Urinary bladder (tissue), 4 donors: ENCODE measurements around the gene HDAC8. TPM values are rescaled to one million over a fixed set of nuclear protein-coding genes. Genes with fewer than 3 reads are reported as not detected.

Source experiments
- DNase-seq: peaks from one replicate; pipeline ENCODE4 v3.0.0-alpha.2; 2015; ENCODE audit errors: extremely low spot score
- H3K27ac ChIP-seq: one replicate; pipeline ENCODE4 v1.5.1; 2013; ENCODE audit warnings: low read depth, mild to moderate bottlenecking, moderate library complexity
- H3K36me3 ChIP-seq: one replicate; pipeline ENCODE4 v1.6.1; 2013; ENCODE audit warnings: mild to moderate bottlenecking, moderate library complexity; ENCODE audit not compliant: insufficient read depth
- H3K4me1 ChIP-seq: one replicate; pipeline ENCODE4 v1.6.1; 2013; ENCODE audit warnings: mild to moderate bottlenecking, moderate library complexity; ENCODE audit not compliant: insufficient read depth
- H3K4me3 ChIP-seq: one replicate; pipeline ENCODE4 v1.5.1; 2013; ENCODE audit warnings: low read depth, low read length
- WGBS: extraction: QIAGEN DNeasy Blood & Tissue Kit; methylation state at CpG from one replicate; pipeline ENCODE4 v1.1.7; 2013; 5-methylcytosine and 5-hydroxymethylcytosine counted together
- polyA plus RNA-seq: library from polyadenylated mRNA; stranded (reverse); fragments of 200-250 nt; gene quantifications from one replicate; pipeline ENCODE4 v1.2.3, GENCODE V29; 2013
- total RNA-seq: library from RNA; depleted of rRNA; stranded (reverse); fragments of >200 nt; gene quantifications from one replicate; pipeline ENCODE4 v1.2.3, GENCODE V29; 2014
- donor health status: healthy with polysubstance abuse.
- donor health status: healthy.

Gene HDAC8
- total and polyA plus RNA-seq, 2 donors = 19.7 to 67.9 TPM

GRCh38 chrX:72368796-72369195 is 203.8 kb downstream of the HDAC8 start:
- no peak overlapping the region for H3K4me3 ChIP-seq
- H3K4me1 ChIP-seq = no peaks in the 10 kb centered on the region
- DNase-seq = no peak
- H3K36me3 ChIP-seq = no peaks in the 10 kb centered on the region
- WGBS = 60% methylated on average over 8 of the region's 8 CpGs
- H3K27ac ChIP-seq = no peak overlapping the region

GRCh38 chrX:72367516-72367915 is 205.1 kb downstream of the HDAC8 start:
- 96% methylated on average over 1 of the region's 1 CpG for WGBS
- no peaks in the 10 kb centered on the region for H3K36me3 ChIP-seq
- no peak overlapping the region for H3K27ac ChIP-seq

GRCh38 chrX:72366701-72367454 is 205.8 kb downstream of the HDAC8 start:
- no peak for DNase-seq
- Histone ChIP-seq H3K4me3 (no peak overlapping the region), H3K4me1 (no peaks in the 10 kb centered on the region), H3K27ac (no peak overlapping the region), H3K36me3 (no peaks in the 10 kb centered on the region)
- 89% methylated on average over 10 of the region's 10 CpGs for WGBS

More at GRCh38 chrX:72367516-72367915, 205.1 kb downstream of the HDAC8 start:
- H3K4me3 ChIP-seq = no peak overlapping the region
- no peak for DNase-seq
- no peaks in the 10 kb centered on the region for H3K4me1 ChIP-seq

- H3K36me3 ChIP-seq = no peaks in the 10 kb centered on the region
- no peaks in the 10 kb centered on the region for H3K4me1 ChIP-seq
- no peak for DNase-seq
- no peak overlapping the region for H3K4me3 ChIP-seq
- 84% methylated on average over 4 of the region's 4 CpGs for WGBS
- H3K27ac ChIP-seq = no peak overlapping the region
Observed at GRCh38 chrX:72366178-72366577, 206.5 kb downstream of the HDAC8 start.

GRCh38 chrX:72365126-72365525 is 207.5 kb downstream of the HDAC8 start:
- Histone ChIP-seq H3K4me3 (no peak overlapping the region), H3K27ac (no peak overlapping the region), H3K36me3 (no peaks in the 10 kb centered on the region), H3K4me1 (no peaks in the 10 kb centered on the region)
- DNase-seq = no peak
- 99% methylated on average over 2 of the region's 2 CpGs for whole genome bisulfite sequencing

GRCh38 chrX:72360326-72360725 is 212.3 kb downstream of the HDAC8 start:
- H3K27ac ChIP-seq = no peak overlapping the region
- no peak for DNase-seq
- H3K36me3 ChIP-seq = no peaks in the 10 kb centered on the region
- WGBS = 95% methylated on average over 4 of the region's 4 CpGs
- H3K4me1 ChIP-seq = no peaks in the 10 kb centered on the region
- H3K4me3 ChIP-seq = no peak overlapping the region

GRCh38 chrX:72358313-72358712 is 214.3 kb downstream of the HDAC8 start:
- Histone ChIP-seq H3K4me3 (no peak overlapping the region), H3K4me1 (no peaks in the 10 kb centered on the region), H3K27ac (no peak overlapping the region), H3K36me3 (no peaks in the 10 kb centered on the region)
- 96% methylated on average over 4 of the region's 4 CpGs for WGBS
- DNase-seq = no peak

GRCh38 chrX:72352786-72353185 is 219.9 kb downstream of the HDAC8 start:
- Histone ChIP-seq H3K4me3 (no peak overlapping the region), H3K4me1 (no peaks in the 10 kb centered on the region), H3K36me3 (no peaks in the 10 kb centered on the region), H3K27ac (no peak overlapping the region)
- DNase-seq = no peak
- WGBS = 97% methylated on average over 3 of the region's 3 CpGs

- 58% methylated on average over 8 of the region's 8 CpGs for WGBS
- Histone ChIP-seq H3K36me3 (no peaks in the 10 kb centered on the region), H3K27ac (no peak overlapping the region), H3K4me3 (no peak overlapping the region), H3K4me1 (no peaks in the 10 kb centered on the region)
- DNase-seq = peak; percentile 2
Observed at GRCh38 chrX:72351606-72352334, 220.9 kb downstream of the HDAC8 start.

GRCh38 chrX:72349190-72349589 is 223.5 kb downstream of the HDAC8 start:
- H3K4me3 ChIP-seq = no peak overlapping the region
- H3K27ac ChIP-seq = no peak overlapping the region
- no peaks in the 10 kb centered on the region for H3K36me3 ChIP-seq
- 88% methylated on average over 3 of the region's 3 CpGs for WGBS
- no peaks in the 10 kb centered on the region for H3K4me1 ChIP-seq
- DNase-seq = no peak

GRCh38 chrX:72348247-72348979 is 224.2 kb downstream of the HDAC8 start:
- WGBS = 96% methylated on average over 5 of the region's 5 CpGs
- no peak for DNase-seq
- Histone ChIP-seq H3K27ac (no peak overlapping the region), H3K36me3 (no peaks in the 10 kb centered on the region), H3K4me3 (no peak overlapping the region), H3K4me1 (no peaks in the 10 kb centered on the region)

- H3K27ac ChIP-seq = no peak overlapping the region
- DNase-seq = no peak
- no peak overlapping the region for H3K4me3 ChIP-seq
- no peaks in the 10 kb centered on the region for H3K4me1 ChIP-seq
- WGBS = 66% methylated on average over 2 of the region's 2 CpGs
- no peaks in the 10 kb centered on the region for H3K36me3 ChIP-seq
Observed at GRCh38 chrX:72347366-72347765, 225.3 kb downstream of the HDAC8 start.

- Histone ChIP-seq H3K4me3 (no peak overlapping the region), H3K4me1 (no peaks in the 10 kb centered on the region), H3K36me3 (no peaks in the 10 kb centered on the region), H3K27ac (no peak overlapping the region)
- 92% methylated on average over 6 of the region's 6 CpGs for WGBS
- DNase-seq = no peak
Observed at GRCh38 chrX:72346302-72346949, 226.2 kb downstream of the HDAC8 start.
